Measurements from ENCODE around the gene SGSM1. TPM values are rescaled to one million over a fixed set of nuclear protein-coding genes. Genes with fewer than 3 reads are reported as not detected.

SGSM1 gene, protein sequence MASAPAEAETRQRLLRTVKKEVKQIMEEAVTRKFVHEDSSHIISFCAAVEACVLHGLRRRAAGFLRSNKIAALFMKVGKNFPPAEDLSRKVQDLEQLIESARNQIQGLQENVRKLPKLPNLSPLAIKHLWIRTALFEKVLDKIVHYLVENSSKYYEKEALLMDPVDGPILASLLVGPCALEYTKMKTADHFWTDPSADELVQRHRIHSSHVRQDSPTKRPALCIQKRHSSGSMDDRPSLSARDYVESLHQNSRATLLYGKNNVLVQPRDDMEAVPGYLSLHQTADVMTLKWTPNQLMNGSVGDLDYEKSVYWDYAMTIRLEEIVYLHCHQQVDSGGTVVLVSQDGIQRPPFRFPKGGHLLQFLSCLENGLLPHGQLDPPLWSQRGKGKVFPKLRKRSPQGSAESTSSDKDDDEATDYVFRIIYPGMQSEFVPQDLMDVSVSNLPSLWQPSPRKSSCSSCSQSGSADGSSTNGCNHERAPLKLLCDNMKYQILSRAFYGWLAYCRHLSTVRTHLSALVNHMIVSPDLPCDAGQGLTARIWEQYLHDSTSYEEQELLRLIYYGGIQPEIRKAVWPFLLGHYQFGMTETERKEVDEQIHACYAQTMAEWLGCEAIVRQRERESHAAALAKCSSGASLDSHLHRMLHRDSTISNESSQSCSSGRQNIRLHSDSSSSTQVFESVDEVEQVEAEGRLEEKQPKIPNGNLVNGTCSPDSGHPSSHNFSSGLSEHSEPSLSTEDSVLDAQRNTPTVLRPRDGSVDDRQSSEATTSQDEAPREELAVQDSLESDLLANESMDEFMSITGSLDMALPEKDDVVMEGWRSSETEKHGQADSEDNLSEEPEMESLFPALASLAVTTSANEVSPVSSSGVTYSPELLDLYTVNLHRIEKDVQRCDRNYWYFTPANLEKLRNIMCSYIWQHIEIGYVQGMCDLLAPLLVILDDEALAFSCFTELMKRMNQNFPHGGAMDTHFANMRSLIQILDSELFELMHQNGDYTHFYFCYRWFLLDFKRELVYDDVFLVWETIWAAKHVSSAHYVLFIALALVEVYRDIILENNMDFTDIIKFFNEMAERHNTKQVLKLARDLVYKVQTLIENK
- total RNA-seq = 1 to 10 TPM; 2.0 to 2.8 TPM
- polyA plus RNA-seq (ENCODE audit: insufficient read length in 6 of 6) = 1 to 10 TPM; 3.1 to 5.3 (median 4.8) TPM
- long read RNA-seq, donor 1 = 0 reads
- long read RNA-seq, donor 2, partial matches to known transcripts = 7 of 7 reads
- long read RNA-seq, donor 2, other reads (novel, unspliced or antisense) = 0 of 7 reads
- long read RNA-seq, donor 3 = 0 reads
- long read RNA-seq, donor 4, partial matches to known transcripts = 0 of 1 reads
- long read RNA-seq, donor 4, other reads (novel, unspliced or antisense) = 1 of 1 reads
- long read RNA-seq, donor 5, full-length matches to known transcripts = 1 of 1 reads
- long read RNA-seq, donor 5, partial matches to known transcripts = 0 of 1 reads
- long read RNA-seq, donor 5, other reads (novel, unspliced or antisense) = 0 of 1 reads
- long read RNA-seq, donor 6 = 0 reads
- long read RNA-seq, donor 7 = 0 reads
- long read RNA-seq, donor 8 = 0 reads
- long read RNA-seq, donor 9 = 0 reads
- long read RNA-seq, donor 10 = 0 reads
- long read RNA-seq, donor 11, full-length matches to known transcripts = 2 of 20 reads
- long read RNA-seq, donor 11, partial matches to known transcripts = 18 of 20 reads
- long read RNA-seq, donor 11, other reads (novel, unspliced or antisense) = 0 of 20 reads
- long read RNA-seq, donor 12 = 0 reads

DNA sequence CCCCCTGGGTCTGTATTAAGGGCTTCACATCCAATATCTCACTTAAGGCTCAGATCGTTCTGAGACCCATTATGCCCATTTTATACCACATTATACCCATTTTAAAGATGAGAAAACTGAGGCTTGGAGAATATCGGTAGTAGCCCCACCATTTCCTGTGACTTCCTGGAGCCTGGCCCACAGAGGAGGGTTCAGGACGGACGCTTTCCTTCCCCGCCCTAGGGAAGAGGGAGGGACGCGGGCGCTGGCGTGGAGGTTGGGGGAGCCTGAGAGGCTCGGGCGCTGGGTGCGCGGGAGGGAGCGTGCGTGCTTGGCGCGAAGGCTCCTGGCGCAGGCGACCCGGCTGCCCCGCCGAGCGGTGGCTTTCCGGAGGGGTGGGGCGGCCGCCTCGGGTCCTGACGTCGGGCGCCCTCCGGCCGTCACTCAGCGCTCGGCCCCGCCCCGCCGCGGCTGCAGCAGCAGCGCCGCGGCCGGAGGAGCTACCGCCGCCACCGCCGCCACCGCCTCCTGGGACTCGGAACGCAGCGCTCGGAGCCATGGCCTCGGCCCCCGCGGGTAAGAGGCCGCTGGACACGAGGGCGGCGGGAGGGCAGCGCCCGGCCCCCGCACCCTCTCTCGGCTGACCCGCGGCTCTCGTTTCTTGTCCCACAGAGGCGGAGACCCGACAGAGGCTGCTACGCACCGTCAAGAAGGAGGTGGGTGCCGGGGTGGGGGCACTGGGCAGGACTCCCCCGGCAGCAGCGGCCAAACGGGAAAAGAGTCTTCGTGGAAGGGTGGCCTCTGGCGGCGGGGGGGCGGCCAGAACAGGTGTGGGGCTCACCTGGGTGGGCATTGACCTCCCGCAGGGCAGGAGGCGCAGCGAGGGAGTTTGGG is at the start of gene SGSM1:
TSS of gene SGSM1 (plus strand) at position 422 of the 873 bp plus-strand sequence. CDS start at position 537, 115 bp downstream.
- Histone ChIP-seq H3K36me3 (no peaks in the 10 kb centered on the region), H3K27ac (peak within 1 kb of the TSS in 1 of 2 donors; percentile 63), H3K9me3 (no peaks in the 10 kb centered on the region), H3K27me3 (peaks cover 0 to 20% of the 10 kb centered on the region in 2 donors), H3K4me1 (peaks cover 0 to 11% of the 10 kb centered on the region in 2 donors), H3K4me3 (peak within 1 kb of the TSS; percentile 40 to 49)
- TF ChIP-seq CTCF (IDR thresholded peaks at IDR 0.05) = no peak
- DNase-seq (peak; percentile 64 to 93 (median 80)), ATAC-seq (peak; percentile 97)
- intact Hi-C loops (cut with DNase I) = no loop called here

- no peaks in the 10 kb centered on the region for H3K9me3 ChIP-seq
- TF ChIP-seq CTCF (IDR thresholded peaks at IDR 0.05) = peak; percentile 74 to 92
- intact Hi-C loops (cut with DNase I) = no loop called here
- H3K36me3 ChIP-seq = no peaks in the 10 kb centered on the region
- no peak overlapping the region for H3K4me3 ChIP-seq
- H3K27me3 ChIP-seq = peaks cover 0 to 11% of the 10 kb centered on the region in 2 donors
- ATAC-seq = peak; percentile 68
- H3K27ac ChIP-seq = no peak overlapping the region
- H3K4me1 ChIP-seq = no peaks in the 10 kb centered on the region
- DNase-seq = peak in 2 of 4 donors; percentile 56 to 71
Measured at GRCh38 chr22:24758164-24758799, 47.7 kb upstream of the SGSM1 start.

DNA sequence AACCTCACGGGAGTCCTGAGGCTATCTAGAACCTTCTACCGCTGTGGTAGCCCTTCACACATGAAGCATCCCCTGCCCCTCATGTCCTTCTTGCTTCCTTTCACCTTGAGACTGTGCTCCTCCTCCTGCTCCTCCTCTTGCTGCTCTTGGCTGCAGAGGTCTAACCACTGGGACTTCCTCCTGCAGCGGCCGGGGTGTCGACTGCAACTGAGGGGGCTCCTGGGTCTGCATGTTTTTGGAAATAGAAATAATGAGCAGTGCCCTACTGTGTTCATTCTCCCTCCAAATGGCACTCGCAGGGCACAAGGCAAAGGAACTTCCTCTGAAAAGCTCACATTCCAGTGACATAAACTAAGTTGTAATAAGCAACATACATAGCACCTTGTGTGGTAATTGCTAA is 46.2 kb upstream of the SGSM1 start:
- peaks cover 0 to 20% of the 10 kb centered on the region in 2 donors for H3K27me3 ChIP-seq
- H3K27ac ChIP-seq = no peak overlapping the region
- H3K9me3 ChIP-seq = no peaks in the 10 kb centered on the region
- TF ChIP-seq CTCF (IDR thresholded peaks at IDR 0.05) = no peak
- no peaks in the 10 kb centered on the region for H3K36me3 ChIP-seq
- ATAC-seq = no peak
- intact Hi-C loops (cut with DNase I) = no loop called here
- H3K4me1 ChIP-seq = no peaks in the 10 kb centered on the region
- no peak for DNase-seq
- H3K4me3 ChIP-seq = no peak overlapping the region
